GM18867 (cell line): ENCODE measurements around the gene CCNY.

ENCODE experiments used
- ATAC-seq: cut with Tn5 transposase; IDR thresholded peaks from one replicate; pipeline ENCODE4 v1.9.1; 2021; ENCODE audit warnings: mild to moderate bottlenecking, moderate library complexity; ENCODE audit not compliant: unreplicated experiment

The CCNY gene

DNA sequence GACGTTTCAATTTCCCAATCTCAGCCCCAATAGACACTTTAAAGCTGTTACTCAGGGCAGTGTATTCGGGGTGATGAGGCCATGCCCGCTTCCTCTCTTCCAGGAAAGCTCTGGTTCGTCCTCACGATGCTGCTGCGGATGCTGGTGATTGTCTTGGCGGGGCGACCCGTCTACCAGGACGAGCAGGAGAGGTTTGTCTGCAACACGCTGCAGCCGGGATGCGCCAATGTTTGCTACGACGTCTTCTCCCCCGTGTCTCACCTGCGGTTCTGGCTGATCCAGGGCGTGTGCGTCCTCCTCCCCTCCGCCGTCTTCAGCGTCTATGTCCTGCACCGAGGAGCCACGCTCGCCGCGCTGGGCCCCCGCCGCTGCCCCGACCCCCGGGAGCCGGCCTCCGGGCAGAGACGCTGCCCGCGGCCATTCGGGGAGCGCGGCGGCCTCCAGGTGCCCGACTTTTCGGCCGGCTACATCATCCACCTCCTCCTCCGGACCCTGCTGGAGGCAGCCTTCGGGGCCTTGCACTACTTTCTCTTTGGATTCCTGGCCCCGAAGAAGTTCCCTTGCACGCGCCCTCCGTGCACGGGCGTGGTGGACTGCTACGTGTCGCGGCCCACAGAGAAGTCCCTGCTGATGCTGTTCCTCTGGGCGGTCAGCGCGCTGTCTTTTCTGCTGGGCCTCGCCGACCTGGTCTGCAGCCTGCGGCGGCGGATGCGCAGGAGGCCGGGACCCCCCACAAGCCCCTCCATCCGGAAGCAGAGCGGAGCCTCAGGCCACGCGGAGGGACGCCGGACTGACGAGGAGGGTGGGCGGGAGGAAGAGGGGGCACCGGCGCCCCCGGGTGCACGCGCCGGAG lies 271.4 kb downstream of the CCNY start:
- no peak for ATAC-seq

DNA sequence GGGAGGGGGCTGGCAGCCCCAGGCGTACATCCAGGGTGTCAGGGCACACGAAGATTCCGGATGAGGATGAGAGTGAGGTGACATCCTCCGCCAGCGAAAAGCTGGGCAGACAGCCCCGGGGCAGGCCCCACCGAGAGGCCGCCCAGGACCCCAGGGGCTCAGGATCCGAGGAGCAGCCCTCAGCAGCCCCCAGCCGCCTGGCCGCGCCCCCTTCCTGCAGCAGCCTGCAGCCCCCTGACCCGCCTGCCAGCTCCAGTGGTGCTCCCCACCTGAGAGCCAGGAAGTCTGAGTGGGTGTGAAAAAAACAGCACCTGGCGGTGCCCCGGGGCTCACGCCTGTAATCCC lies 272.0 kb downstream of the CCNY start:
- no peak for ATAC-seq

DNA sequence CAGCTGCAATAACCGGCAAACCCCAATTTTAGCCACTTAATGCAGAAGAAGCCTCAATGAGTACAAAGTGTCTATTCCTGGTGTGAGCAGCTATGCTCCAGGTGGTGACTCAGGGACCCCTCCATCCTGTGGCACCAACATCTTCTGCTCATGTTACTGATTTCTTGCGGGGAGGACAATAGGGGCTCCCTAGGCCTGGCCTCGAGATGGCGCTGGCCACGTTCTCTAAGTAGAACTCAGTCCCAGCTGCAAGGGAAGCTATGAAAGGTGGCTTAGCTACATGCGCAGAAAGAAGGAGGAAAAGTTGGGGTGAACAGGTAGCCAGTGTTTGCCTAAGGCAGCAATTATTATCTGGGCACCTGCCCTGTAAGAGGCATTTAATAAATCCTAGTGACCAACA lies 275.4 kb downstream of the CCNY start:
- no peak for ATAC-seq

DNA sequence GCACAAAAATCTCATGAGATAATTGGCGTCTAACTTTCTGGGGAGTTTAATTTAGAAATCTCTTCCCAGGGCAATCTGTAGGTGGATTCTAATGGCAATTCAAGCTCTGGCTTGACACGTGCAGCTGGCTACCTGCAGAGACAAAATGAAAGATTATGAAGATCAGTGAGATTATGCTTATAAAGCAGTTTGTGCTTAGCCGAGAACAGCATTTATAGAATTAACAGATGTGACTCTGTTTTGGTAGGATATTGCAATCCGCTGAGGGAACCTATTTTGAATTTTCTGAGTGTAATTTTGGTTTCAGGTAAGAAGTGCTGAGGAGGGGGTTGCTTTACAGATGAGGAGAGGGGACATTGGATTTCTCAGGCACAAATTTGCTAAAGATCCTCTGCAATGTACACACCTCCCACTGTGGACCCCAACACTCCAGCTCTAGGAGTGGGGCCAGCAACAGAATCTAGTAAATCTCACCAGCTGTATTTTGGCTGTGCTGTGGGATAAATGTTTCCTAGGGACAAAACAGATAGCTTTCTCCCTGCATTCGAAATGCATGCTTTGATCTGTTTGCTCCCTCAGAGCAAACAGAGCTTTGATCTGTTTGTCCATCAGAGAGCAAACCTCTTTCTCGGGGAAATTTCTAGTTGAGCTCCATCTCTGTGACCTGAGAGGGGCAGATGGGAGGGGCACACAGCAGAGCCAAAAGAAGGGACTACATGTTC lies 276.2 kb downstream of the CCNY start:
- no peak for ATAC-seq

DNA sequence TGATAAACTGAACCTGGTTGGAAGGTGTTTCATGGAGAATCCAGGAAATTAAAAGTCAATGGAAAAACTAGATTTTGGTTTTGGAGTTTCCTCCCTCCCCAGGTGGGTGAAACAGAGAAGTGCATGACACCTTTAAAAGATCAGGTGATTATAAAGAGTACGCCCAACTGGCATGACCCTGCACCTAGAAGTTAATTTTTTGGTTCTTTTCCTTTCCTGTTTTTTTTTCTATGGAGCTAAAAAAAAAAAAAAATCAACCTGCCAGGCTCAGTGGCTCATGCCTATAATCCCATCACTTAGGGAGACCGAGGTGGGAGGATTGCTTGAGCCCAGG lies 276.8 kb downstream of the CCNY start:
- no peak for ATAC-seq

DNA sequence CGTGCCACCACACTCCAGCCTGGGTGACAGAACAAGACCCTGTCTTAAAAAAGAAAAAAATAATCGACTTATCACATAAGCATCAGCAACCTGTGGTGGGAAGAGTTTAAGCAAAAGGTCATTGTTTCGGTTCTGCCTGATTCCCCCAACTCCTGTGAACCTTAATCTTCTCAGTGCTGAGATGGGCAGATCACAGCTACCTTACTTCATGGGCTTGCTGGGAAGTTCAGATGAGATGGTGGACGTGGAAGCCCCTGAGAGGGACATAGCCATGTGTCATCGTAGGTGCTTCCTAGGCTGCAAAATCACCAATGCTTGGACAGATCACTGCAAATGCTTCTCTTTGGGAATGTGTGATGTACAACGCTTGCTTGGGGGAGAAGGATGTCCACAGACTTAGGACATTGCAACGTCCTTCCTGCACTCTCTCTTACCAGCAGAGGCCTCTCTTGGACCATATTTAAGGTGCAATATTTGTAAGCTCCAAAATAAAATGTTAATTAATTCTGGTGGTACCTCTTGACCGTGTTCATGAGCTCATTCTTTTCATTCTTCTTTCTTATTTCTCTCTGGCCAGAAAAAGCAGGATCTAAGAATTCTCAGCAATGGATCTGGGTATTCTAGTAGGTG lies 277.4 kb downstream of the CCNY start:
- no peak for ATAC-seq

DNA sequence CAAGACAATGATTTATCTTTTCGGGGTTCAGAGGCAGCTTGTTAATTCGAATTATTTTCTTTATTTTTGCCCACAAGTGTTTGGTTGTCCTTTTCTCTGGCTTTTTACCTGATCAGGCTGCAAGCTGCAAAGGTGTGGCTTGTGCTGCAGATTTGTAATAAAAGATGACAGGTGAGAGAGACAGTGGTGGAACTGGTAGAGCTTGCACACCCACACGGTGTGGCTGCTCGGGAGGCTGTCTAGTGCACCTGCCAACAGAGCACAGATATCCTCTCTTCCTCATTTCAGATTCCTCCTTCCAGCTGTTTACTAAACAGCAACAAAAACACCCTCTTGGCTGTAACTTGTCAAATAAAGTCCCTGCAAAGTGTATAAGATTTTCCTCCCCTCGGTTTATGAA lies 278.0 kb downstream of the CCNY start:
- no peak for ATAC-seq
